Stimulated activated CD4-positive, alpha-beta T cell treated with anti-CD3 and anti-CD28 coated beads, TNF-alpha, amount 100 ng/mL, for 24 hours (primary cell): ENCODE measurements around the gene CDC40.
"Not testable (repeated sequence)": the region's sequence is repeated elsewhere in the genome, so short reads cannot be mapped to it uniquely, and the experiment has no call there.

Source experiments
- DNase-seq, 3 experiments: peaks; one replicate each; pipeline ENCODE4 v3.0.0-alpha.2; 2020; ENCODE audit warnings: low read depth in 3 of 3

Gene CDC40

DNA sequence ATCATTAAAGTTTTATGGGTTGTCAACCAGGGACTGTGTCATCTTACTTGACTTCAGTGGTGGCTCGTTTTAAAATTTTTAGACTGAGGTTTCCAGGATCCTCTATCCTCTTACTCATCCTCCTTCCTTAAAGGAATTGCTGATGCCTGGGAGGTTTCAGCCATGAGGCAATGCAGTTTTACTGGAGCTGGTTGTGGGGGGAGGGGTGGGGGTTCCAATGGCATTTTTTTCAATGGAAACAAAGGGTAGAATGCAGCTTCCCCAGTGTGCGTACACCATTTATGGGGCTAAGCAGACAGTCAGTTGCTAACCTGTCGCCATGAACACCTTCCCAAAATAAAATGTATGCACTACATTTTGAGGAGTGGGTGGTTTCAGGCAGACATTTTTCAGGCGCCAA lies 89.9 kb downstream of the CDC40 start:
- DNase-seq = no peak

DNA sequence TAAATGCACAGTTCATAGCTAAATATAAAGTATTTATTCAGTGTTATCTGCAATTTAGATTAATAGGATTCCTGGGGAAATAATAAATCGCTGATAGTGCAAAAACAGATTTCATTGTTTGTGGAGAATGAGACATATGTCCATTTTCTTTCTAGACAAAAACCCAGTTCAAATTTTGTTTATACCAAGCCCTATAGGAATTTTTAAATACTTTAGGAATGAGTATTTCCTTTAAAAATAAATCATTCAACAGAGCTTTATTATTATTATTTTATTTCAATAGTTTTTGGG lies 91.5 kb downstream of the CDC40 start:
- no peak for DNase-seq

DNA sequence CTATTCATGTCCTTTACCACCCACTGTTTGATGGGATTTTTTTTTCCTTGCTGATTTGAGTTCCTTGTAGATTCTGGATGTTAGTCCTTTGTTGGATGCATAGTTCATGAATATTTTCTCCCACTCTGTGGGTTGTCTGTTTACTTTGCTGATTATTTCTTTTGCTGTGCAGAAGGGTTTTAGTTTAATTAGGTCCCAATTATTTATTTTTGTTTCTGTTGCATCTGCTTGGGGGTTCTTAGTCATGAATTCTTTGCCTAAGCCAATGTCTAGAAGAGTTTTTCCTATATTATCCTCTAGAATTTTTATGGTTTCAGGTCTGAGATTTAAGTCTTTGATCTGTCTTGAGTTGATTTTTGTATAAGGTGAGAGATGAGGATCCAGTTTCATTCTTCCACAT lies 92.6 kb downstream of the CDC40 start:
- DNase-seq = not testable (repeated sequence)

DNA sequence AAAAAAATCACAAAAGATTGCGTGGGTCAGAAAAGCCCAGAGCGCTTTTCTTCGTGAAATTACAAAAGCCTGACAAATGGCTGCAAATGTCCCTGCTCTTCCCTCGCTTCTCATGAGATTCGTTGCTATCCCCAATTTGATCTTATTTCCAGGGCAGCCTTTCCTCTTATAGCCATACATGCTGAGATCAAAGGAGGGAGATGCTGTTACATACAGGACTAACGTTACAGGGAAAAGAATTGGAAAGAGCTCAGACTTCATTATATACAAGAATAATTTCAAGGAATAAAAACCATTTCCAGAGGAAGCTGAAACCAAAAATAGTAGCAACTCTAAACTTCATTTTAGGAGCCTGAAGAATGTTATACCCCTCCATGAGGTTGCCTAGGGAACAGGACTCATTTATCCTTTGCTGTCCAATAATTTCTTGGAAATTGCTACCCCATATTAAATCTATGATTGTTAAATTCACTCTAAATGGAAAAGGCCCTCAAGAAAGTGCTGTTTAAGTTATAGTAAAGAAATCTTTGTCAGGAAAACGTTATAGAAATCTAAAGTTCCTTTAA lies 97.0 kb downstream of the CDC40 start:
- no peak for DNase-seq
